GM21717 (cell line): ENCODE measurements around the gene GPR156.

Experiments used
- ATAC-seq: cut with Tn5 transposase; IDR thresholded peaks from one replicate; pipeline ENCODE4 v1.9.1; 2021; ENCODE audit warnings: mild to moderate bottlenecking, moderate library complexity; ENCODE audit not compliant: unreplicated experiment

The GPR156 gene

DNA sequence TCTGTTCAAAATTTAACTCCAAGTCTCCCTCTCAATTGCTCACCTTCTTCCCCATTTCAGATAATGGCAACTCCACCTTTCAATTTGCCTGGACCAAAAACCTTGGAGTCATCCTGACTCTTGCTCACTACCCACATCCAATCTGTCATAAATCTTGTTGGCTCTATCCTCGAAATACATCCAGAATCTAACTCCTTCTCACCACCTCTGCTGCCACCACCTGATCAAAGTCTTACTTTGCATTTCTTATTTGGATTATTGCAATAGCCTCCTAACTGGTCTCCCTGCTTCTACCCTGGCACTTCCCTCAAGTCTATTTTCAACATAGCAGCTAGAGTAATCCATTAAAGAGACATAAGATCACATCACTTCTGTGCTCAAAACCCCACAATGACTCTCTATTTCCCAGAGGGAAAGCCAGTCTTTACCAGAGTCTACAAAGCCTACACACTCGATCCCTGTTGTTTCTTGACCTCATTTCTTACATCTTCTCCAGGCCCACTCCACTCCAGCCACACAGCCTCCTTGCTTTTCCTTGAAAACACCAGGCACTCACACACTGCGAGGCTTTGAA is 86.6 kb downstream of the GPR156 start:
- ATAC-seq: no peak

GRCh38 chr3:120196812-120197211 is 88.2 kb downstream of the GPR156 start:
- no peak for ATAC-seq

DNA sequence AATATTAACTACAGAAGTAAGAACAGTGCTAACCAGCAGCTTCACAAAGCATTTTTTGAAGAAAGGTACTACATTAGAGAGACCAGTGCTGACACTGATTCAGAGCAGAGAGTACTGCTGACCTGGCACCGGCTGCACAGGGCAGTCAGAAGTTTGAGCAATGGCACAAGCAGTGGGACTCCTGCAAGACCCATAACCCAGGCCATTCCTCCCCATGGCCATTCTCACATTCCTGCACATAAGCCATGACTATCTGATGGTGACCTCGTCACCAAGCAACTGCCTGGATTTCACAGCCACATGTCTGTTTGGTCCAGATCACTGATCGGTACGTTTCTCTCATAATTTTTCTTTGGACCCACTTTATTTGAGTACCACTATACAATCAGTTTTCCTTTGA is 88.7 kb downstream of the GPR156 start:
- ATAC-seq: no peak

DNA sequence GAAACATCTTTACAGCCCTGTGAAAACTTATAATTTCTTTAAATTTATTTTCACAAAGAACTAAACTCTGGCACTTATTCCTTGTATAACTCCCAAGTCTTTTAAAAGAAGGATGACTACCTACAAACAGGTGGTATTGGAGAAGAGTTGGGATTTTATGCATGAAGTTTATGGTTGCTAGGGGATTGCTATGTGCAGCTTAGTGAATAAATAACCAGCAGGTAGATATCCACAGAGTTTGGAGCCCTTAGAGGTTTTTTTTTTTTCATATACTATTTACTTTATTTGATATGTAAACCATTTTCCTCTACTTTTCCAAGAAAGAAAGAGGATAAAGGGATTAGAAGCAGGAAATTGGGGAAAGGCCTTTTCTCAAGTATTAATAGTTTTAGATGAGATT is 91.5 kb downstream of the GPR156 start:
- no peak for ATAC-seq

DNA sequence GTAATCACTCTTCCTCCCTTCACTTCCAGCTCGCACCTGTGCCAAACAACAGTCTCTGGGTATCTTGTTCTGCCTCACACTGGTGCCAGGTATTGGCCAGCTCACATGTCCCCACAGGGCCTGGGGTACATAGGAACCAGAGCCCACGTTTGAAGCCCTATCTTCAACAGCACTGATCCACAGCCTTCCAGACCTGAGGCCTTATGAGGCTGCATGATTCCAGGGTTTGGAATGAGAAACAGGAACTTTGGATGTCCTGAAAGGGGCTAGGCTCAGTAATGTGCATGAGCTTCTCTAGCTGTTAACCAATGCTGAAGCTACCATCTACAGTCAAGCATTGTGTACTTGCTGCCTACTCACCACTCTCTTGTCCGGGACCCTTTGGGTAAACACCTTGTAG is 92.4 kb downstream of the GPR156 start:
- no peak for ATAC-seq

DNA sequence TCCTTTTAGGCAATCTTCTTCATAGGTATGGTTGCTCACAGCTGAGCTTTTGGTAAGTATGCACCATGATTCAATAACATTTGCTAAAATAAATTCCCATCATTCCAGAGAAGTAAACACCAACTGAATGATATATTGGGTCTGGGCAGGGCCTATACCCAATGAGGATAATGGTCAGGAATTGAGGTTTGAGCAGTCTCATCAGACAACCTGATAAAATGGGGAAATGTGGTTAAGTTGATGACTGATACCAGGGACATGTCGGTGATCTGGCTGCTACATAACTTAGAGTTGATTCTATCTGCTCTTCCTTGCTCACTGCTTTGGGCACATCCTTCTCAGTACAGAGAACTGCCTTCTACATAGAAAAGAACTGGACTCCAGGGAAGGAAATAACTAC is 92.9 kb downstream of the GPR156 start:
- ATAC-seq: no peak

GRCh38 chr3:120182613-120183511 is 102.2 kb downstream of the GPR156 start:
- no peak for ATAC-seq

- ATAC-seq: no peak
Observed at GRCh38 chr3:120181632-120182031, 103.4 kb downstream of the GPR156 start.

DNA sequence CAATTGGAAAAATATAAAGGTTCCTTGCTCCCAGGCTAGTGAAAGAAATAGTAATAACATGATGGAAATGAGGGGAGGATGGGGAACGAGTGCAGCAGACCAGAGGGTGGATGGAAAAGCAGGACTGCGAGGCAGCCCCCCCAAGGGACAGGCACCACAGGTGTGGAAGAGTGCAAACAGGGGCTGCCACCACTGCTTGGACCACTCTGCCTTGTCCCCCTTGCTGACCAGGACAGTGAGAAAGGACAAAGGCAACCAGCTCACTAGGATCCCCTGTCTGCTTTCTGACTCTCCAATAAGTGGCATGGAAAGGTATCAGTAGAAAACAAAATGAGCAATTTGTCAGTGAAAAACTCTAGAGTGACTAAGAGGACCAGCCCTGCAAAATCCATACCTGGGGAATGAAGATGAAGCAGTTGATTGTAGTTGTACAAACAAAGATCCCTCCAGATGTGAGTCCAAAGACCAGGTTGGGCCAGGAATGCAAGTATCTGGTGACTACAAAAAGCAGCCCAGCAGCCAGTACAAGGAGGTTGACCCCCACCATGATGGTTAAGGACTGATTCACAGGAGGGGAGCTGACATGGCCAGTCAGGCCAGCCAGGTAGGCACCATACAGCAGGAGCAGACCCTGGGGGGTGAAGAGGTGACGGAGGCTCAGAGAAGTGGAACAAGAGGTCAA is 104.2 kb downstream of the GPR156 start:
- ATAC-seq: no peak

- ATAC-seq: no peak
Observed at GRCh38 chr3:120177707-120178306, 107.2 kb downstream of the GPR156 start.

- ATAC-seq: no peak
Observed at GRCh38 chr3:120177151-120177550, 107.9 kb downstream of the GPR156 start.

GRCh38 chr3:120174811-120175539 is 110.0 kb downstream of the GPR156 start:
- no peak for ATAC-seq

DNA sequence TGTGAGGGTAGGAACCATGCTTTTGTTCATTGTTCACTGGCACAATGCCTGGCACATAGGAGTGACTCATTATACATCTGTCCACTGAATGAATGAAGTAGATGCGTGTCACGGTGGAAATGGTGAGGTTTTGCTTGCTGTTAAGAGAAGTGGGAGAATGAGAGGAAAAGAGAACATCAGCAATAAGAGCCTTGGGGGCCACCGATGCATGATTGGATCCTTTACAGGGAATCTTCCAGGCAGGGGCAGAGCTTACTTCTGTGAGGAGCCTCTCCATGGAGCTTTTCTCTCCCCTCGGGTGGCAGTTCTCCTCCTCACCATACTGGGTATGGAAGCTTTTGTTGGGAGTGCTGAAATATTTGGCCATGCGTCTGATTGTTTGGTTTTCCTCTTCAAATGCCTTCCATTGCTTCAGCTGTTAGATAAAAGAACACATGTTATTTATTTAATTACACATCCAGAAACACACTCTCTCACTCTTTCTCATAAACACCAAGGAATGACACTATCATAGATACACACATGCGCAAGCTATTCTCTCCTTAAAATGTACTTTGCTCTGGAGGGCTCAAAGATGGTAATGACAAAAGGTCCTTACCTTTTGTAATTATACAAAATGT is 111.9 kb downstream of the GPR156 start:
- no peak for ATAC-seq

GRCh38 chr3:120172070-120172469 is 113.0 kb downstream of the GPR156 start:
- ATAC-seq: no peak

GRCh38 chr3:120171134-120171873 is 113.7 kb downstream of the GPR156 start:
- no peak for ATAC-seq

- ATAC-seq: no peak
Observed at GRCh38 chr3:120170223-120170622, 114.8 kb downstream of the GPR156 start.

GRCh38 chr3:120169407-120169806 is 115.6 kb downstream of the GPR156 start:
- ATAC-seq: no peak

GRCh38 chr3:120168611-120169010 is 116.4 kb downstream of the GPR156 start:
- ATAC-seq: no peak

DNA sequence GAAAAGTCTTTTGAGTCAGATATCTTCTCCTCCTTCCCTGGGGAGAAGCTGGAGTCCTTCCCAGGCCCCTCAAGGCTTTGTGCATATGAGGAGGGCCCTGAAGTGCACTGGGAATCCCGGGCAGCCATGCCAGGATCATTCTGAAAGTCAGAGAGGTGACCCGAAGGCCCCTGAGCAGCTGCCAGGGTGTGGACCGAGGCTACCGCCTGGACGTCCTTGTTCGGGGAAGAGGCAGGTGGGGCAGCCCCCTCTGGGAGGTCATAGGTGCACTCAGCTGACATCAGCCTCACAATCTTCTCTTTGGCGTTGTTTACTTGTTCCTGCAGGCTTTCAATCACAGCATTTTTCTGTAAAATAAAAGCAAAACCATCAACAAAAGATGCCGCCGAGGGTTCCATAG is 117.0 kb downstream of the GPR156 start:
- ATAC-seq: no peak

DNA sequence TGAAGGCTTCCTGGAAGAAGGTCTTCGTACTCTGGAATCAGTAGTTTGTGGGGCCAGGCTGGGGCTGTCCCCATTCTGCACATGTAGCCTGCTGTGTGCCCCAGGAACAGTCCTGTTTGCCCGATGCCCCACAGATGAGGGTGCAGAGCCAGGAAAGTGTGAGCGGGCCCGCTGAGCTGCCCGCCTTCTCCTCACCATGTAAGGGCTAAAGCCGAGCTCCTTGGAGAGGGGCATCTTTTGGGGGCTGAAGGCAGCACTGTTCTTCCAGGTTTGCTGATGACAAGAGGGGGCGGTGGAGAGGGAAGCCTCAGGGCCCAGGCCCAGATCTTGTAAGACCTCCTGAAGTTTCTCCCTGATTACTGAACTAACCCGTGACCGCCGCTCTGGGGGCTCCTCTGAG is 117.5 kb downstream of the GPR156 start:
- no peak for ATAC-seq
